Immature natural killer cell (primary cell): ENCODE measurements around the gene GTF3C6. TPM values are rescaled to one million over a fixed set of nuclear protein-coding genes. Genes with fewer than 3 reads are reported as not detected.
"Not testable (repeated sequence)": the region's sequence is repeated elsewhere in the genome, so short reads cannot be mapped to it uniquely, and the experiment has no call there.

Experiments used
- DNase-seq, 3 donors: peaks; one replicate each; pipeline ENCODE4 v3.0.0; 2022; ENCODE audit warnings: mixed read lengths in 1 of 3
- H3K27ac Mint-ChIP-seq, 6 donors: one replicate each; pipeline ENCODE4 v1.8.0; 2020; ENCODE audit warnings: mixed read lengths in 6 of 6, mild to moderate bottlenecking in 5 of 6, inconsistent platforms in 4 of 6, moderate library complexity in 3 of 6
- H3K27me3 Mint-ChIP-seq, 3 donors: one replicate each; pipeline ENCODE4 v1.8.0; 2020 to 2021; ENCODE audit warnings: low read depth in 3 of 3, mild to moderate bottlenecking in 3 of 3, mixed read lengths in 3 of 3, moderate library complexity in 3 of 3, inconsistent platforms in 1 of 3
- H3K36me3 Mint-ChIP-seq, 3 donors: one replicate each; pipeline ENCODE4 v1.8.0; 2020; ENCODE audit warnings: mixed read lengths in 3 of 3, inconsistent platforms in 2 of 3, mild to moderate bottlenecking in 2 of 3
- H3K4me1 Mint-ChIP-seq, 2 donors: one replicate each; pipeline ENCODE4 v1.8.0; 2020; ENCODE audit warnings: inconsistent platforms in 2 of 2, mild to moderate bottlenecking in 2 of 2, mixed read lengths in 2 of 2, moderate library complexity in 1 of 2
- H3K4me3 Mint-ChIP-seq, 5 donors: one replicate each; pipeline ENCODE4 v1.8.0; 2020; ENCODE audit warnings: mild to moderate bottlenecking in 5 of 5, mixed read lengths in 5 of 5, inconsistent platforms in 3 of 5, moderate library complexity in 3 of 5
- H3K9me3 Mint-ChIP-seq, 6 donors: one replicate each; pipeline ENCODE4 v1.8.0; 2020; ENCODE audit warnings: mild to moderate bottlenecking in 6 of 6, mixed read lengths in 6 of 6, inconsistent platforms in 4 of 6, moderate library complexity in 3 of 6
- polyA plus RNA-seq, 3 donors: library from polyadenylated mRNA; unstranded; fragments of 300-500 nt; fragmentation: Illumina TruSeq; gene quantifications; one replicate each; pipeline ENCODE4 v1.2.3, GENCODE V29; 2021

The GTF3C6 gene
- polyA plus RNA-seq, 3 donors from 2014 or later: 91.1 to 141 (median 120) TPM

GRCh38 chr6:110951986-110952794 lies 6.3 kb upstream of the GTF3C6 start:
- Mint-ChIP-seq H3K36me3 (no peaks in the 10 kb centered on the region), H3K9me3 (no peaks in the 10 kb centered on the region), H3K4me3 (no peak overlapping the region), H3K4me1 (peaks cover 2 to 3% of the 10 kb centered on the region in 2 donors), H3K27ac (no peak overlapping the region), H3K27me3 (peaks cover 0 to 3% (median 0%) of the 10 kb centered on the region in 3 donors)
- DNase-seq: no peak

GRCh38 chr6:110953633-110954303 lies 4.7 kb upstream of the GTF3C6 start:
- Mint-ChIP-seq H3K27me3 (peaks cover 0 to 5% (median 3%) of the 10 kb centered on the region in 3 donors), H3K4me1 (peaks cover 10 to 19% of the 10 kb centered on the region in 2 donors), H3K27ac (no peak overlapping the region), H3K36me3 (no peaks in the 10 kb centered on the region), H3K4me3 (no peak overlapping the region), H3K9me3 (no peaks in the 10 kb centered on the region)
- DNase-seq: no peak

GRCh38 chr6:110960014-110960390 lies 1.5 kb downstream of the GTF3C6 start:
- no peak for DNase-seq
- Mint-ChIP-seq H3K9me3 (no peaks in the 10 kb centered on the region), H3K27me3 (peaks cover 0 to 5% (median 0%) of the 10 kb centered on the region in 3 donors), H3K4me3 (peak overlapping the region; percentile 26 to 63 (median 56)), H3K36me3 (peaks cover 4 to 18% (median 4%) of the 10 kb centered on the region in 3 donors), H3K27ac (peak overlapping the region in 2 of 6 donors; percentile 29 to 55), H3K4me1 (peaks cover 18 to 34% of the 10 kb centered on the region in 2 donors)

GRCh38 chr6:110962636-110963035 lies 4.1 kb downstream of the GTF3C6 start:
- not testable (repeated sequence) for H3K9me3 Mint-ChIP-seq, H3K4me3 Mint-ChIP-seq, H3K27me3 Mint-ChIP-seq, DNase-seq, H3K27ac Mint-ChIP-seq
- Mint-ChIP-seq H3K36me3 (peaks cover 7 to 35% (median 18%) of the 10 kb centered on the region in 3 donors), H3K4me1 (peaks cover 15 to 26% of the 10 kb centered on the region in 2 donors)

GRCh38 chr6:110965629-110966229 lies 7.2 kb downstream of the GTF3C6 start:
- H3K4me1 Mint-ChIP-seq: no peaks in the 10 kb centered on the region
- H3K27me3 Mint-ChIP-seq: no peaks in the 10 kb centered on the region
- no peak overlapping the region for H3K4me3 Mint-ChIP-seq
- H3K36me3 Mint-ChIP-seq: peaks cover 14 to 42% (median 20%) of the 10 kb centered on the region in 3 donors
- DNase-seq: no peak
- no peaks in the 10 kb centered on the region for H3K9me3 Mint-ChIP-seq
- no peak overlapping the region for H3K27ac Mint-ChIP-seq

- peak overlapping the region in 1 of 6 donors; percentile 40 for H3K27ac Mint-ChIP-seq
- not testable (repeated sequence) for H3K4me1 Mint-ChIP-seq, H3K4me3 Mint-ChIP-seq, DNase-seq, H3K27me3 Mint-ChIP-seq, H3K9me3 Mint-ChIP-seq
- H3K36me3 Mint-ChIP-seq: peaks cover 10 to 24% (median 16%) of the 10 kb centered on the region in 3 donors
Measured at GRCh38 chr6:110968661-110969060, 10.2 kb downstream of the GTF3C6 start.

- Mint-ChIP-seq H3K27ac (no peak overlapping the region), H3K4me3 (no peak overlapping the region), H3K36me3 (peaks cover 10 to 16% (median 14%) of the 10 kb centered on the region in 3 donors), H3K27me3 (no peaks in the 10 kb centered on the region), H3K4me1 (no peaks in the 10 kb centered on the region), H3K9me3 (no peaks in the 10 kb centered on the region)
- DNase-seq: no peak
Measured at GRCh38 chr6:110971468-110971867, 13.0 kb downstream of the GTF3C6 start.

- DNase-seq: no peak
- H3K4me3 Mint-ChIP-seq: no peak overlapping the region
- no peak overlapping the region for H3K27ac Mint-ChIP-seq
- peaks cover 3 to 6% (median 3%) of the 10 kb centered on the region in 3 donors for H3K27me3 Mint-ChIP-seq
- peaks cover 3 to 8% (median 4%) of the 10 kb centered on the region in 3 donors for H3K36me3 Mint-ChIP-seq
- H3K9me3 Mint-ChIP-seq: no peaks in the 10 kb centered on the region
- H3K4me1 Mint-ChIP-seq: peaks cover 21 to 28% of the 10 kb centered on the region in 2 donors
Measured at GRCh38 chr6:110976575-110976974, 18.1 kb downstream of the GTF3C6 start.

GRCh38 chr6:110979565-110980101 lies 21.1 kb downstream of the GTF3C6 start:
- DNase-seq: peak in 1 of 3 donors; percentile 17
- Mint-ChIP-seq H3K9me3 (no peaks in the 10 kb centered on the region), H3K27me3 (peaks cover 8 to 10% (median 9%) of the 10 kb centered on the region in 3 donors), H3K36me3 (peaks cover 3 to 8% (median 4%) of the 10 kb centered on the region in 3 donors), H3K27ac (peak overlapping the region; percentile 17 to 99 (median 86)), H3K4me1 (peaks cover 35 to 45% of the 10 kb centered on the region in 2 donors), H3K4me3 (peak overlapping the region in 4 of 5 donors; percentile 43 to 100 (median 98))

- peak overlapping the region; percentile 70 to 99 (median 96) for H3K27ac Mint-ChIP-seq
- H3K4me3 Mint-ChIP-seq: peak overlapping the region; percentile 96 to 100 (median 99)
- DNase-seq: no peak
- H3K36me3 Mint-ChIP-seq: peaks cover 3 to 5% (median 4%) of the 10 kb centered on the region in 3 donors
- H3K27me3 Mint-ChIP-seq: peaks cover 8 to 10% (median 9%) of the 10 kb centered on the region in 3 donors
- peaks cover 35 to 45% of the 10 kb centered on the region in 2 donors for H3K4me1 Mint-ChIP-seq
- no peaks in the 10 kb centered on the region for H3K9me3 Mint-ChIP-seq
Measured at GRCh38 chr6:110980227-110980626, 21.7 kb downstream of the GTF3C6 start.

- Mint-ChIP-seq H3K27ac (peak overlapping the region; percentile 96 to 99 (median 99)), H3K4me3 (peak overlapping the region; percentile 96 to 100 (median 99)), H3K9me3 (no peaks in the 10 kb centered on the region), H3K36me3 (peaks cover 3 to 4% (median 4%) of the 10 kb centered on the region in 3 donors), H3K4me1 (peaks cover 35 to 45% of the 10 kb centered on the region in 2 donors), H3K27me3 (peaks cover 8 to 10% (median 9%) of the 10 kb centered on the region in 3 donors)
- no peak for DNase-seq
Measured at GRCh38 chr6:110980648-110981047, 22.1 kb downstream of the GTF3C6 start.

- Mint-ChIP-seq H3K4me3 (peak overlapping the region; percentile 96 to 100 (median 99)), H3K27me3 (peaks cover 8 to 10% (median 9%) of the 10 kb centered on the region in 3 donors), H3K27ac (peak overlapping the region; percentile 96 to 99 (median 99)), H3K4me1 (peaks cover 35 to 45% of the 10 kb centered on the region in 2 donors), H3K36me3 (peaks cover 8 to 9% (median 8%) of the 10 kb centered on the region in 3 donors), H3K9me3 (no peaks in the 10 kb centered on the region)
- no peak for DNase-seq
Measured at GRCh38 chr6:110981202-110981600, 22.7 kb downstream of the GTF3C6 start.

- H3K36me3 Mint-ChIP-seq: peaks cover 7 to 17% (median 16%) of the 10 kb centered on the region in 3 donors
- DNase-seq: no peak
- no peak overlapping the region for H3K4me3 Mint-ChIP-seq
- H3K9me3 Mint-ChIP-seq: no peaks in the 10 kb centered on the region
- no peak overlapping the region for H3K27ac Mint-ChIP-seq
- H3K27me3 Mint-ChIP-seq: no peaks in the 10 kb centered on the region
- no peaks in the 10 kb centered on the region for H3K4me1 Mint-ChIP-seq
Measured at GRCh38 chr6:110990840-110991576, 32.5 kb downstream of the GTF3C6 start.
